Activated CD4-positive, alpha-beta T cell treated with anti-CD3 and anti-CD28 coated beads, Interleukin-2, amount 10 ng/mL, durations not matched to agents 24 days and 14 days (primary cell): ENCODE measurements around the gene PCDHA2. TPM values are rescaled to one million over a fixed set of nuclear protein-coding genes. Genes with fewer than 3 reads are reported as not detected.
"Not testable (repeated sequence)": the region's sequence is repeated elsewhere in the genome, so short reads cannot be mapped to it uniquely, and the experiment has no call there.

Experiments
- DNase-seq: peaks from one replicate; pipeline ENCODE4 v3.0.0; 2022
- H3K27ac Mint-ChIP-seq: one replicate; pipeline ENCODE4 v1.8.0; 2022; ENCODE audit warnings: mild to moderate bottlenecking, mixed read lengths
- H3K27me3 Mint-ChIP-seq: one replicate; pipeline ENCODE4 v1.8.0; 2022; ENCODE audit warnings: mixed read lengths
- H3K36me3 Mint-ChIP-seq: one replicate; pipeline ENCODE4 v1.8.0; 2022; ENCODE audit warnings: low read depth, mild to moderate bottlenecking, mixed read lengths
- H3K4me1 Mint-ChIP-seq: one replicate; pipeline ENCODE4 v1.8.0; 2021; ENCODE audit warnings: mixed read lengths
- H3K4me3 Mint-ChIP-seq: one replicate; pipeline ENCODE4 v1.8.0; 2022; ENCODE audit warnings: mild to moderate bottlenecking, moderate library complexity, mixed read lengths
- H3K9me3 Mint-ChIP-seq: one replicate; pipeline ENCODE4 v1.8.0; 2021; ENCODE audit warnings: mixed read lengths
- intact Hi-C: fragments of 100-400 bp; cut with micrococcal nuclease; formaldehyde crosslinking; loops from one replicate; pipeline ENCODE4 v1.15.1; 2023
- total RNA-seq: library from RNA; stranded (reverse); gene quantifications from 2 replicates; pipeline ENCODE4 v1.2.3, GENCODE V29; 2022

Gene PCDHA2
- total RNA-seq, 1 donor from 2014 or later, result not detected

DNA sequence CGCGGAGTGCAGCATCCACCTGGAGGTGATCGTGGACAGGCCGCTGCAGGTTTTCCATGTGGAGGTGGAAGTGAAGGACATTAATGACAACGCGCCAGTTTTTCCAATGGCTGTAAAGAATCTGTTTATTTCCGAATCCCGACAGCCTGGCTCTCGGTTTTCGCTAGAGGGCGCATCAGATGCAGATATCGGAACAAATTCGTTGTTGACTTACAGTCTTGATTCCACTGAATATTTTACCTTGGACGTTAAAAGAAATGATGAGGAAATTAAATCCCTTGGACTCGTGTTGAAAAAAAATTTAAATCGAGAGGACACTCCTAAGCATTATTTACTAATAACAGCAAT, 6.8 kb downstream of the PCDHA2 start:
- Mint-ChIP-seq H3K36me3 (no peaks in the 10 kb centered on the region), H3K4me1 (no peaks in the 10 kb centered on the region), H3K4me3 (no peak overlapping the region), H3K27me3 (no peaks in the 10 kb centered on the region), H3K27ac (no peak overlapping the region), H3K9me3 (peaks cover 18% of the 10 kb centered on the region)
- intact Hi-C loops, result no loop called here
- no peak for DNase-seq

DNA sequence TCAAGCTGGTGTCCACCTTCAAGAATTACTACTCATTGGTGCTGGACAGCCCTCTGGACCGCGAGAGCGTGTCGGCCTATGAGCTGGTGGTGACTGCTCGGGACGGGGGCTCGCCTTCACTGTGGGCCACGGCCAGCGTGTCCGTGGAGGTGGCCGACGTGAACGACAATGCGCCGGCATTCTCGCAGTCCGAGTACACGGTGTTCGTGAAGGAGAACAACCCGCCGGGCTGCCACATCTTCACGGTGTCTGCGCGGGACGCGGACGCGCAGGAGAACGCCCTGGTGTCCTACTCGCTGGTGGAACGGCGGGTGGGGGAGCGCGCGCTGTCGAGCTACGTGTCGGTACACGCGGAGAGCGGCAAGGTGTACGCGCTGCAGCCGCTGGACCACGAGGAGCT, 7.7 kb downstream of the PCDHA2 start:
- H3K27ac Mint-ChIP-seq, H3K4me3 Mint-ChIP-seq, H3K36me3 Mint-ChIP-seq, H3K27me3 Mint-ChIP-seq, H3K4me1 Mint-ChIP-seq, DNase-seq, intact Hi-C loops: not testable (repeated sequence)
- H3K9me3 Mint-ChIP-seq, result peaks cover 18% of the 10 kb centered on the region

DNA sequence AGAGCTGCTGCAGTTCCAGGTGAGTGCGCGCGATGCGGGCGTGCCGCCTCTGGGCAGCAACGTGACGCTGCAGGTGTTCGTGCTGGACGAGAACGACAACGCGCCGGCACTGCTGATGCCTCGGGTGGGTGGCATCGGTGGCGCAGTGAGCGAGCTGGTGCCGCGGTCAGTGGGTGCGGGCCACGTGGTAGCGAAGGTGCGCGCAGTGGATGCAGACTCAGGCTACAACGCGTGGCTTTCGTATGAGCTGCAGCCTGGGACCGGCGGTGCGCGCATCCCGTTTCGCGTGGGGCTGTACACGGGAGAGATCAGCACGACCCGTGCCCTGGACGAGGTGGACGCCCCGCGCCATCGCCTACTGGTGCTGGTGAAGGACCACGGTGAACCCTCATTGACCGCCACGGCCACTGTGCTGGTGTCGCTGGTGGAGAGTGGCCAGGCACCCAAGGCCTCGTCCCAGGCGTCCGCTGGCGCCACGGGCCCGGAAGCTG, 8.2 kb downstream of the PCDHA2 start:
- Mint-ChIP-seq H3K36me3 (no peaks in the 10 kb centered on the region), H3K4me3 (no peak overlapping the region), H3K27ac (no peak overlapping the region), H3K9me3 (peaks cover 18% of the 10 kb centered on the region), H3K4me1 (no peaks in the 10 kb centered on the region), H3K27me3 (no peaks in the 10 kb centered on the region)
- intact Hi-C loops, result no loop called here
- DNase-seq, result no peak

DNA sequence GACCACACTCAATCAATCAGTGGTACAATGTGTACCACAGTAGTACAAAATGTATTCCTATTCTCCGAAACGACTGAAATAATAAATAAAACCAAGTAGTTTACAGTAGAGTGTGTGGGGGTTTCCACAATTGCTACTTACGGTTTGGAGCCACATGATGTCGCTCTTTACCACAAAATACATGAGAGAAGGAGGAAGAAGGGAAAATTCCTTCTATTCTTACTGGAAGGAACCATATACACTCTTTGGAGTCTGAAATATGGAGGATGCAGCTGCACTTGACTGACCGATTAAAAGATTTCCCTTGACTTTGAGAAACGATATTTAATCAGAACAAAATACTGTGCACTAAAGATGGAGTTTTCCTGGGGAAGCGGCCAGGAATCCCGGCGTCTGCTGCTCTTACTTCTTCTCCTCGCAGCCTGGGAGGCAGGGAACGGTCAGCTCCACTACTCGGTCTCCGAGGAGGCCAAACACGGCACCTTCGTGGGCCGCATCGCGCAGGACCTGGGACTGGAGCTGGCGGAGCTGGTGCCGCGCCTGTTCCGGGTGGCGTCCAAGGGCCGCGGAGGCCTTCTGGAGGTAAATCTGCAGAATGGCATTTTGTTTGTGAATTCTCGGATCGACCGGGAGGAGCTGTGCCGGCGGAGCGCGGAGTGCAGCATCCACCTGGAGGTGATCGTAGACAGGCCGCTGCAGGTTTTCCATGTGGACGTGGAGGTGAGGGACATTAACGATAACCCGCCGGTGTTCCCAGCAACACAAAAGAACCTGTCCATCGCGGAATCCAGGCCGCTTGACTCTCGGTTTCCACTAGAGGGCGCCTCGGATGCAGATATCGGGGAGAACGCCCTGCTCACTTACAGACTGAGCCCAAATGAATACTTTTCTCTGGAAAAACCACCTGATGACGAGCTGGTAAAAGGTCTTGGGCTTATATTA, 12.5 kb downstream of the PCDHA2 start, which contains the start of gene PCDHA4:
PCDHA4 (plus strand) TSS at position 235 of the 942 bp plus-strand sequence.
- H3K27me3 Mint-ChIP-seq, result no peaks in the 10 kb centered on the region
- no peaks in the 10 kb centered on the region for H3K4me1 Mint-ChIP-seq
- intact Hi-C loops, result no loop called here
- H3K27ac Mint-ChIP-seq, result no peak within 1 kb of the TSS
- no peaks in the 10 kb centered on the region for H3K36me3 Mint-ChIP-seq
- H3K9me3 Mint-ChIP-seq, result peaks cover 10% of the 10 kb centered on the region
- peak; percentile 63 for DNase-seq
- no peak within 1 kb of the TSS for H3K4me3 Mint-ChIP-seq

DNA sequence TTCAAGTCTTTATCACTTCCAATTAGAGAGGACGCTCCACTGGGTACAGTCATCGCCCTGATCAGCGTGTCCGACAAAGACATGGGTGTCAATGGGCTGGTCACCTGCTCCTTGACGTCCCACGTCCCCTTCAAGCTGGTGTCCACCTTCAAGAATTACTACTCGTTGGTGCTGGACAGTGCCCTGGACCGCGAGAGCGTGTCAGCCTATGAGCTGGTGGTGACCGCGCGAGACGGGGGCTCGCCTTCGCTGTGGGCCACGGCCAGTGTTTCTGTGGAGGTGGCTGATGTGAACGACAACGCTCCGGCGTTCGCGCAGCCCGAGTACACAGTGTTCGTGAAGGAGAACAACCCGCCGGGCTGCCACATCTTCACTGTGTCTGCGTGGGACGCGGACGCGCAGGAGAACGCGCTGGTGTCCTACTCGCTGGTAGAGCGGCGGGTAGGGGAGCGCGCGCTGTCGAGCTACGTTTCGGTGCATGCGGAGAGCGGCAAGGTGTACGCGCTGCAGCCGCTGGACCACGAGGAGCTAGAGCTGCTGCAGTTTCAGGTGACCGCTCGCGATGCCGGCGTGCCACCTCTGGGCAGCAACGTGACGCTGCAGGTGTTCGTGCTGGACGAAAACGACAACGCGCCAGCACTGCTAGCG, 13.7 kb downstream of the PCDHA2 start:
- DNase-seq, H3K27me3 Mint-ChIP-seq, H3K36me3 Mint-ChIP-seq, H3K27ac Mint-ChIP-seq, H3K4me3 Mint-ChIP-seq, intact Hi-C loops, H3K4me1 Mint-ChIP-seq: not testable (repeated sequence)
- H3K9me3 Mint-ChIP-seq, result peaks cover 13% of the 10 kb centered on the region

DNA sequence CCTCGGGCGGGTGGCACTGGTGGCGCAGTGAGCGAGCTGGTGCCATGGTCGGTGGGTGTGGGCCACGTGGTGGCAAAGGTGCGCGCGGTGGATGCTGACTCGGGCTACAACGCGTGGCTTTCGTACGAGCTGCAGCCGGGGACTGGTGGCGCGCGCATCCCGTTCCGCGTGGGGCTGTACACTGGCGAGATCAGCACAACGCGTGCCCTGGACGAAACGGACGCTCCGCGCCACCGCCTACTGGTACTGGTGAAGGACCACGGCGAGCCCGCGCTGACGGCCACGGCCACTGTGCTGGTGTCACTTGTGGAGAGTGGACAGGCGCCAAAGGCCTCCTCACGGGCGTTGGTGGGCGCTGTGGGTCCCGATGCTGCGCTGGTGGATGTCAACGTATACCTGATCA, 14.2 kb downstream of the PCDHA2 start:
- Mint-ChIP-seq H3K4me1 (no peaks in the 10 kb centered on the region), H3K9me3 (peaks cover 8% of the 10 kb centered on the region), H3K27me3 (no peaks in the 10 kb centered on the region), H3K36me3 (no peaks in the 10 kb centered on the region), H3K4me3 (no peak overlapping the region), H3K27ac (no peak overlapping the region)
- intact Hi-C loops, result no loop called here
- DNase-seq, result no peak

DNA sequence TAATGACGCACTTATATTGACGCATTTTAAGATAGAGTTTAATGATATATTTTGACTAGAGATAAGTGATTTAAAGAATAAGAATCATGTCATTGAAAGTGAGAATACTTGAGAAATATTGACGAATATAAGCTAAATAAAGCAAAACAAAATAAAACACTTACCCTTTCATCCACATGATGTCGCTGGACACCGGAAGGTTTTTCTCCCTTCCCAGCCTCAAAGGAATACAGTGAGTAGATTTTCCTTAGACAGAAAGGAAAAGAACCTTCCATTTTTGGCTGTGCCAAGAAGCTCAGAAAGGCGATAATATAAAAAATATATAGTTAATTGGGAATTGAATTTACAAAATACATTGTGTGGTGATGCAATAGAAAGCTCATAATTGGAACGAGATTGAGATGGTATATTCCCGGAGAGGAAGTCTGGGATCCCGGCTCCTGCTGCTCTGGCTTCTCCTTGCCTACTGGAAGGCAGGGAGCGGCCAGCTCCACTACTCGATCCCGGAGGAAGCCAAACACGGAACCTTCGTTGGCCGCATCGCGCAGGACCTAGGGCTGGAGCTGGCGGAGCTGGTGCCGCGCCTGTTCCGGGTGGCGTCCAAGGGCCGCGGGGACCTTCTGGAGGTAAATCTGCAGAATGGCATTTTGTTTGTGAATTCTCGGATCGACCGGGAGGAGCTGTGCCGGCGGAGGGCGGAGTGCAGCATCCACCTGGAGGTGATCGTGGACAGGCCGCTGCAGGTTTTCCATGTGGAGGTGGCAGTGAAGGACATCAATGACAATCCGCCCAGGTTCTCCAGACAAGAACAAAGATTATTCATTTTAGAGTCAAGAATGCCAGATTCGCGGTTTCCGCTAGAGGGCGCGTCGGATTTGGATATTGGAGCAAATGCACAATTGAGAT, 27.0 kb downstream of the PCDHA2 start, which contains the start of gene PCDHA5:
PCDHA5 (plus strand) TSS at position 239 of the 906 bp plus-strand sequence.
- no peak within 1 kb of the TSS for H3K27ac Mint-ChIP-seq
- no peaks in the 10 kb centered on the region for H3K36me3 Mint-ChIP-seq
- no peaks in the 10 kb centered on the region for H3K4me1 Mint-ChIP-seq
- H3K27me3 Mint-ChIP-seq, result no peaks in the 10 kb centered on the region
- intact Hi-C loops, result no loop called here
- DNase-seq, result no peak
- no peak within 1 kb of the TSS for H3K4me3 Mint-ChIP-seq
- peaks cover 4% of the 10 kb centered on the region for H3K9me3 Mint-ChIP-seq

DNA sequence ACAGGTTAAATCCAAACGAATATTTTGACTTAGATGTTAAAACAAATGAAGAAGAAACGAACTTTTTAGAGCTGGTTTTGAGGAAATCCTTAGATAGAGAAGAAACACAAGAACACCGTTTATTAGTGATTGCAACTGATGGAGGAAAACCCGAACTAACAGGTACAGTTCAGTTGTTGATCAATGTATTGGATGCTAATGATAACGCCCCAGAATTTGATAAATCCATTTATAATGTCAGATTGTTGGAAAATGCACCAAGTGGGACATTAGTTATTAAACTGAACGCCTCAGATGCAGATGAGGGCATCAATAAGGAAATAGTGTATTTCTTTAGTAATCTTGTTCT, 27.6 kb downstream of the PCDHA2 start:
- Mint-ChIP-seq H3K27ac (no peak overlapping the region), H3K27me3 (no peaks in the 10 kb centered on the region), H3K4me1 (no peaks in the 10 kb centered on the region), H3K36me3 (no peaks in the 10 kb centered on the region), H3K4me3 (no peak overlapping the region), H3K9me3 (peaks cover 8% of the 10 kb centered on the region)
- no peak for DNase-seq
- intact Hi-C loops, result no loop called here

DNA sequence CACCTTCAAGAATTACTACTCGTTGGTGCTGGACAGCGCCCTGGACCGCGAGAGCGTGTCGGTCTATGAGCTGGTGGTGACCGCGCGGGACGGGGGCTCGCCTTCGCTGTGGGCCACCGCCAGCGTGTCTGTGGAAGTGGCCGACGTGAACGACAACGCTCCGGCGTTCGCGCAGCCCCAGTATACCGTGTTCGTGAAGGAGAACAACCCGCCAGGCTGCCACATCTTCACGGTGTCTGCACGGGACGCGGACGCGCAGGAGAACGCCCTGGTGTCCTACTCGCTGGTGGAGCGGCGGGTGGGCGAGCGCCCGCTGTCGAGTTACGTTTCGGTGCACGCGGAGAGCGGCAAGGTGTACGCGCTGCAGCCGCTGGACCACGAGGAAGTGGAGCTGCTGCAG, 28.3 kb downstream of the PCDHA2 start:
- H3K27me3 Mint-ChIP-seq, intact Hi-C loops, H3K4me3 Mint-ChIP-seq, H3K36me3 Mint-ChIP-seq, H3K4me1 Mint-ChIP-seq, H3K9me3 Mint-ChIP-seq, H3K27ac Mint-ChIP-seq: not testable (repeated sequence)
- peak; percentile 49 for DNase-seq

DNA sequence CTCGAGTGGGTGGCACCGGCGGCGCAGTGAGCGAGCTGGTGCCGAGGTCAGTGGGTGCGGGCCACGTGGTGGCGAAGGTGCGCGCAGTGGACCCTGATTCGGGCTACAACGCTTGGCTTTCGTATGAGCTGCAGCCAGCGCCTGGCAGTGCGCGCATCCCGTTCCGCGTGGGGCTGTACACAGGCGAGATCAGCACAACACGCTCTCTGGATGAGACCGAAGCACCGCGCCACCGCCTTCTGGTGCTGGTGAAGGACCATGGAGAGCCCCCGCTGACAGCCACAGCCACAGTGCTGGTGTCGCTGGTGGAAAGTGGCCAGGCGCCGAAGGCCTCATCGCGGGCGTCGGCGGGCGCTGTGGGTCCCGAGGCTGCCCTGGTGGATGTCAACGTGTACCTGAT, 28.8 kb downstream of the PCDHA2 start:
- peaks cover 1% of the 10 kb centered on the region for H3K36me3 Mint-ChIP-seq
- H3K27ac Mint-ChIP-seq, result no peak overlapping the region
- DNase-seq, result no peak
- peaks cover 9% of the 10 kb centered on the region for H3K9me3 Mint-ChIP-seq
- intact Hi-C loops, result no loop called here
- H3K27me3 Mint-ChIP-seq, result no peaks in the 10 kb centered on the region
- no peak overlapping the region for H3K4me3 Mint-ChIP-seq
- H3K4me1 Mint-ChIP-seq, result no peaks in the 10 kb centered on the region

DNA sequence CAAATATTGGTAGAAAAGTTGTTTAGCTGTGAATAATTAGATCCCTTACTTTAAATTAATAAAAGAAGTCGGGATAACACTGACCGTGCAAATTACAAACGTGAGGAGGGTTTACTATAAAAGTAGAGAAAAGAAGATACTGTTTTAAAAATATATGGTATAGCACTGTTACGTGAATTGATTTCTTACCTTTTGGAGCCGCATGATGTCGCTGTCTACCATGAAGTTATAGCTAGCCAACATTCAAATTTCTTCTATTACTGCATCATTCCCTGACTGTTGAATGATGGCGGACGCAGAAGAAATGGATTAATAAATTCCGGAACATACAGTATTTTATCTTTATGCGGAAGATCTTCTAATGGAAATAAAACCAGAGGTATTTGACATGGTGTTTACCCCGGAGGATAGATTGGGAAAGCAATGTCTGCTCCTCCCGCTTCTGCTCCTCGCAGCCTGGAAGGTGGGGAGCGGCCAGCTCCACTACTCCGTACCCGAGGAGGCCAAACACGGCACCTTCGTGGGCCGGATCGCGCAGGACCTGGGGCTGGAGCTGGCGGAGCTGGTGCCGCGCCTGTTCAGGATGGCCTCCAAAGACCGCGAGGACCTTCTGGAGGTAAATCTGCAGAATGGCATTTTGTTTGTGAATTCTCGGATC, 33.2 kb downstream of the PCDHA2 start, which contains the start of gene PCDHA6:
PCDHA6 (plus strand) TSS at position 257 of the 658 bp plus-strand sequence; CDS start at position 389, 132 bp downstream.
- H3K27ac Mint-ChIP-seq, result no peak within 1 kb of the TSS

DNA sequence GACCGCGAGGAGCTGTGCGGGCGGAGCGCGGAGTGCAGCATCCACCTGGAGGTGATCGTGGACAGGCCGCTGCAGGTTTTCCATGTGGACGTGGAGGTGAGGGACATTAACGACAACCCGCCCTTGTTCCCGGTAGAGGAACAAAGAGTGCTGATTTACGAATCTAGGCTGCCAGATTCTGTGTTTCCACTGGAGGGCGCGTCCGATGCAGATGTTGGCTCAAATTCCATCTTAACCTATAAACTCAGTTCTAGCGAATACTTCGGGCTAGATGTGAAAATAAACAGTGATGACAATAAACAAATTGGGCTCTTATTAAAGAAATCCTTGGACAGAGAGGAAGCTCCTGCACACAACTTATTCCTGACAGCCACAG, 33.7 kb downstream of the PCDHA2 start:
- Mint-ChIP-seq H3K36me3 (peaks cover 3% of the 10 kb centered on the region), H3K27me3 (no peaks in the 10 kb centered on the region), H3K4me1 (no peaks in the 10 kb centered on the region), H3K9me3 (peaks cover 20% of the 10 kb centered on the region), H3K4me3 (no peak overlapping the region), H3K27ac (no peak overlapping the region)
- DNase-seq, result no peak
- intact Hi-C loops, result no loop called here

More for the DNA sequence above, 33.2 kb downstream of the PCDHA2 start, which contains the start of gene PCDHA6:
- H3K27me3 Mint-ChIP-seq, result no peaks in the 10 kb centered on the region
- intact Hi-C loops, result no loop called here
- peaks cover 3% of the 10 kb centered on the region for H3K36me3 Mint-ChIP-seq
- H3K4me3 Mint-ChIP-seq, result no peak within 1 kb of the TSS
- peaks cover 17% of the 10 kb centered on the region for H3K9me3 Mint-ChIP-seq
- H3K4me1 Mint-ChIP-seq, result no peaks in the 10 kb centered on the region
- DNase-seq, result no peak
